GM12878 (cell line): ENCODE measurements around the gene ESR2. TPM values are rescaled to one million over a fixed set of nuclear protein-coding genes. Genes with fewer than 3 reads are reported as not detected.

ENCODE experiments used
- ATAC-seq: fragments of 200-7000 bp; cut with Tn5 transposase; 3 replicates; pipeline ENCODE4 v1.9.1; 2020; ENCODE audit warnings: mild to moderate bottlenecking, moderate library complexity
- BruUV-seq: library from RNA; stranded (reverse); fragments of 400-500 nt; replicated peaks from 2 replicates; lab custom pipeline; 2021; lab: Mats Ljungman, UMichigan
- CTCF ChIA-PET: fragments of 300-600 bp; sonication (Branson Sonifier 250); formaldehyde crosslinking; extraction: SDS; loops from one replicate; lab custom pipeline; 2021; ENCODE audit warnings: inconsistent platforms; lab: Yijun Ruan, JAX
- POLR2A ChIA-PET: fragments of 350-600 bp; formaldehyde crosslinking; extraction: SDS; loops from one replicate; lab custom pipeline; 2021; ENCODE audit warnings: inconsistent platforms; lab: Charles Lee
- RAD21 ChIA-PET: fragments of 300-600 bp; sonication (Branson Sonifier 250); formaldehyde crosslinking; loops from one replicate; lab custom pipeline; 2023; ENCODE audit warnings: antibody characterized with exemption; ENCODE audit not compliant: unreplicated experiment; lab: Charles Lee
- SMC1A ChIA-PET: fragments of 300-600 bp; sonication (Branson Sonifier 250); formaldehyde crosslinking; loops from one replicate; lab custom pipeline; 2023; ENCODE audit not compliant: unreplicated experiment, uncharacterized antibody; lab: Charles Lee
- DNase-seq: peaks from one replicate; pipeline ENCODE4 v3.0.0-alpha.2; 2011; ENCODE audit warnings: low read depth, low spot score
- FAIRE-seq: peaks from 3 replicates; lab custom pipeline; 2011; peaks lifted over from hg19 to GRCh38; lab: Jason Lieb, UNC
- H2AFZ ChIP-seq: 2 replicates; pipeline ENCODE4 v1.6.0; 2011; ENCODE audit warnings: low read depth, low read length, control low read depth; ENCODE audit not compliant: control insufficient read depth
- H3K27ac ChIP-seq: 2 replicates; pipeline ENCODE4 v1.5.1; 2011; ENCODE audit warnings: control low read depth; ENCODE audit not compliant: control insufficient read depth, insufficient read depth
- H3K27me3 ChIP-seq, 2 experiments: replicated peaks in 1 of 2; 2 replicates each; pipeline versions ENCODE4 v1.6.0 to v1.6.1; 2011; ENCODE audit warnings: low read length in 1 of 2; ENCODE audit not compliant: control insufficient read depth in 2 of 2, insufficient read depth in 2 of 2
- H3K36me3 ChIP-seq, 2 experiments: 2 replicates each; pipeline ENCODE4 v1.5.1; 2011; ENCODE audit warnings: low read length in 1 of 2; ENCODE audit not compliant: control insufficient read depth in 2 of 2, insufficient read depth in 2 of 2
- H3K4me1 ChIP-seq: 2 replicates; pipeline ENCODE4 v1.6.1; 2011; ENCODE audit warnings: mild to moderate bottlenecking, low read length, moderate library complexity, mixed read lengths; ENCODE audit not compliant: control insufficient read depth, insufficient read depth
- H3K4me2 ChIP-seq: 2 replicates; pipeline ENCODE4 v1.6.0; 2011; ENCODE audit warnings: control low read depth; ENCODE audit not compliant: control insufficient read depth, insufficient read depth
- H3K4me3 ChIP-seq: fragments of 200-600 bp; sonication (generic); 2 replicates; pipeline ENCODE4 v1.5.1; 2016
- H3K79me2 ChIP-seq: 2 replicates; pipeline ENCODE4 v1.6.0; 2011; ENCODE audit warnings: low read length; ENCODE audit not compliant: control insufficient read depth, insufficient read depth
- H3K9ac ChIP-seq: 2 replicates; pipeline ENCODE4 v1.8.0; 2011; ENCODE audit warnings: low read length, control low read depth, mixed read lengths; ENCODE audit not compliant: control insufficient read depth, insufficient read depth
- H3K9me3 ChIP-seq: replicated peaks from 3 replicates; pipeline ENCODE4 v1.5.1; 2011; ENCODE audit warnings: mild to moderate bottlenecking, low read length; ENCODE audit not compliant: control insufficient read depth, insufficient read depth
- H4K20me1 ChIP-seq: 2 replicates; pipeline ENCODE4 v1.6.0; 2011; ENCODE audit not compliant: control insufficient read depth, insufficient read depth
- CBFB ChIP-seq: IDR thresholded peaks from 2 replicates; pipeline ENCODE4 v1.6.1; 2016; ENCODE audit warnings: antibody characterized with exemption, low read depth
- CHD2 ChIP-seq: IDR thresholded peaks from 2 replicates; pipeline ENCODE4 v1.6.1; 2011; ENCODE audit warnings: low read depth, low read length, improper control_type of control experiment, borderline replicate concordance
- E2F4 ChIP-seq: IDR thresholded peaks from 2 replicates; pipeline ENCODE4 v1.6.1; 2012; ENCODE audit warnings: low read depth, low read length, improper control_type of control experiment
- KDM1A ChIP-seq: fragments of 200-600 bp; sonication (generic); IDR thresholded peaks from 2 replicates; pipeline ENCODE4 v1.6.1; 2016; ENCODE audit warnings: borderline replicate concordance
- MEF2A ChIP-seq: IDR thresholded peaks from 2 replicates; pipeline ENCODE4 v1.6.1; 2011; ENCODE audit warnings: low read depth, mild to moderate bottlenecking, low read length, moderate library complexity; ENCODE audit not compliant: insufficient read depth
- MYB ChIP-seq: fragments of 150-350 bp; IDR thresholded peaks from 2 replicates; pipeline ENCODE4 v1.6.1; 2014; ENCODE audit warnings: mild to moderate bottlenecking, low read depth, low read length, borderline replicate concordance
- PML ChIP-seq: IDR thresholded peaks from 2 replicates; pipeline ENCODE4 v1.6.1; 2012; ENCODE audit warnings: low read length, inconsistent platforms
- POLR2AphosphoS2 ChIP-seq: IDR thresholded peaks from 2 replicates; pipeline ENCODE4 v1.6.1; 2011; ENCODE audit warnings: low read depth, mild to moderate bottlenecking, low read length, improper control_type of control experiment, moderate library complexity
- ZBTB11 ChIP-seq: fragments of 450-650 bp; formaldehyde crosslinking; IDR thresholded peaks from 2 replicates; pipeline ENCODE4 v1.5.0; 2022; ENCODE audit warnings: mild to moderate bottlenecking, missing genetic modification characterization
- WGBS: methylation state at CpG from one replicate; pipeline ENCODE4 v1.1.6; 2016; ENCODE audit warnings: low lambda C conversion rate; ENCODE audit not compliant: insufficient replicate concordance, insufficient coverage; ENCODE audit errors: missing lambda C conversion rate; 5-methylcytosine and 5-hydroxymethylcytosine counted together
- in situ Hi-C: fragments of 300-500 bp; cut with MboI; formaldehyde crosslinking; loops from 9 replicates; pipeline ENCODE4 v1.14.3; 2018; ENCODE audit warnings: mixed read lengths
- intact Hi-C: fragments of 100-400 bp; cut with micrococcal nuclease; formaldehyde crosslinking; loops from one replicate; pipeline ENCODE4 v1.14.2; 2022; ENCODE audit not compliant: unreplicated experiment
- polyA plus RNA-seq, 11 experiments: library from polyadenylated mRNA; depleted of rRNA in 4 of 11; unstranded in 6 of 11; stranded (reverse) in 5 of 11; fragments of >200 nt; fragmentation: Nextera tagmentation in 4 of 11; fragmentation: Illumina TruSeq in 1 of 11; extraction: Ambion mirVana in 4 of 11; extraction: Trizol in 1 of 11; gene quantifications; 1 replicate in 1 of 11; 2 replicates in 10 of 11; pipeline versions ENCODE4 v1.2.1 to v1.2.3, GENCODE V29; 2011 to 2016; ENCODE audit warnings: inconsistent platforms in 2 of 11, missing spikeins in 2 of 11, low read depth in 1 of 11
- total RNA-seq, 4 experiments: library from RNA; depleted of rRNA in 3 of 4; stranded (reverse); fragments of >200 nt in 3 of 4; fragmentation: Illumina TruSeq in 1 of 4; extraction: Trizol in 1 of 4; gene quantifications; 2 replicates each; pipeline versions ENCODE4 v1.2.1 to v1.2.3, GENCODE V29; 2013 to 2021

Gene ESR2
- total and polyA plus RNA-seq, 10 of the 15 experiments (the other 5 are each of a cell fraction or from before 2014, with no cell fraction given) = 0.29 to 2.6 (median 0.81) TPM

- in situ Hi-C loops (no loop called here), intact Hi-C loops (no loop called here)
- TF ChIP-seq POLR2AphosphoS2 = no peak
- no peak for TF ChIP-seq E2F4
- TF ChIP-seq MEF2A = no peak
- TF ChIP-seq CHD2 = no peak
- no peak for TF ChIP-seq CBFB
- TF ChIP-seq MYB = no peak
- TF ChIP-seq PML = no peak
- no peak for TF ChIP-seq KDM1A
- no peak for TF ChIP-seq ZBTB11
- no peaks in the 10 kb centered on the region for H3K79me2 ChIP-seq
- peaks cover 5 to 26% of the 10 kb centered on the region in 2 experiments for H3K36me3 ChIP-seq
- no peaks in the 10 kb centered on the region for H4K20me1 ChIP-seq
- H3K4me1 ChIP-seq = peaks cover 28% of the 10 kb centered on the region
- FAIRE-seq (no peak), DNase-seq (no peak), ATAC-seq (no peak)
- 98% methylated on average over 13 of the region's 15 CpGs for WGBS
- H3K9me3 ChIP-seq = no peaks in the 10 kb centered on the region
- H3K27me3 ChIP-seq = no peaks in the 10 kb centered on the region
- SMC1A ChIA-PET = interaction anchor here (0.9 to 1.5 kb wide), 5 partner anchors 17 to 80 kb away, joined by 3 to 5 read pairs (median 4); partner anchors contain the start of gene ESR2
- no peak overlapping the region for H3K4me2 ChIP-seq
- no TSS peak for BruUV-seq
- H3K4me3 ChIP-seq = no peak overlapping the region
- H3K27ac ChIP-seq = no peak overlapping the region
- no peak overlapping the region for H3K9ac ChIP-seq
- POLR2A ChIA-PET = no interaction called here
- CTCF ChIA-PET = interaction anchor here (0.9 to 1.6 kb wide), 2 partner anchors 11 to 203 kb away, joined by 3 to 4 read pairs; no protein-coding TSS in a partner anchor
- RAD21 ChIA-PET = interaction anchor here (1.8 kb wide), 1 partner anchor 13 kb away, joined by 4 read pairs; no protein-coding TSS in a partner anchor
- H2AFZ ChIP-seq = no peak overlapping the region
Observed at GRCh38 chr14:64213853-64214570, 80.2 kb downstream of the ESR2 start.
